Fibroblast of skin of left quadriceps (primary cell): ENCODE results near the gene CCT6A.
"Not testable (repeated sequence)": the region's sequence is repeated elsewhere in the genome, so short reads cannot be mapped to it uniquely, and the experiment has no call there.

Experiments
- DNase-seq, 2 experiments: peaks; one replicate each; pipeline ENCODE4 v3.0.0-alpha.2; 2013; ENCODE audit warnings: low read depth in 2 of 2

Gene CCT6A

DNA sequence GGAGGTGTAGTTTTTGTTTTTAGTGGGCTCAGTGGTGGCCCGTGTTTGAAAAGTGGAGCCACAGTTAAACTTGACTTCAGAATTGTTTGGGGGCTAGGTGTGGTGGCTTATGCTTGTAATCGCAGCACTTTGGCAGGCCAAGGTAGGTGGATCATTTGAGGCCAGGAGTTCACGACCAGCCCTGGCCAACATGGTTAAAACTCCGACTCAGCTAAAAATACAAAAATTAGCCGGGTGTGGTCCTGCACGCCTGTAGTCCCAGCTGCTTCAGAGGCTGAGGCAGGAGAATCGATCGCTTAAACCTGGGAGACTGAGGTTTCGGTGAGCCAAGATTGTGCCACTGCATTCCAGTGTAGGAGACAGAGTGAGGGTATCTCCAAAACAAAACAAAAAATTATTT lies 1.8 kb downstream of the CCT6A start:
- no peak for DNase-seq

DNA sequence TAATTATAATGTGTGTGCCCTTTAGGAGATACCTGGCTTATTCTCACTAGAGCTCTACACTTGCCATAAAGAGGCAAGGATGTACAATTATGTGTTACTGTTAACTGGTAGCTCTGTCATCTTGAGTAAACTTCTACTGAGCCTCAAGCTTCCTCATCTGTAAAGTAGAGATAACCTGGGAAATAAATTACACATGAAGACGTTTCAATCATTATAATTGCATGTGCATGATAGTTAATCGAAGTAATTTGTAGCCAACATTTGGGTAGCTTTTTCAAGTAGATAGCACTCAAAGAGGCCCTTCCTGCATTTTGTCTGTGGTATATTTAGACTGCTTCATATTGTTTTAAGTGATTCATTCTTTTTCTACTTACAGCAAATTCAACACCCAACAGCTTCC lies 2.4 kb downstream of the CCT6A start:
- DNase-seq, result no peak

DNA sequence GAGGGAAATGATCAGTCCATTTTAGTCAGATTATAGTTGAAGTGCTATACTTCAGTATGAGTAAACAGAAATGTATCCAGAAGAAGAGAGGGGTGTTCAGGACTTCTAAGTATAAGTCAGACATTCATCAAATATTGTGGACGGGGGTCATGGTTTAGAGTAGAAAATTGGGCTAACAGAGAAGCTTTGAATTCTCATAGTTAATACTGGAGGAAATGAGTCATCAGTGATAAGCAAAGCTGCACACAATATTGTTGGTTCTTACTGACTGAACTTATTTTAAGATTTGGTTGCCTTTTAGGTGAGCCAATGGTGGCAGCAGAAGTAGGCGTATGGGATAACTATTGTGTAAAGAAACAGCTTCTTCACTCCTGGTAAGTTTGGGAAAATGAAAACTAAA lies 10.8 kb downstream of the CCT6A start:
- DNase-seq, result no peak

DNA sequence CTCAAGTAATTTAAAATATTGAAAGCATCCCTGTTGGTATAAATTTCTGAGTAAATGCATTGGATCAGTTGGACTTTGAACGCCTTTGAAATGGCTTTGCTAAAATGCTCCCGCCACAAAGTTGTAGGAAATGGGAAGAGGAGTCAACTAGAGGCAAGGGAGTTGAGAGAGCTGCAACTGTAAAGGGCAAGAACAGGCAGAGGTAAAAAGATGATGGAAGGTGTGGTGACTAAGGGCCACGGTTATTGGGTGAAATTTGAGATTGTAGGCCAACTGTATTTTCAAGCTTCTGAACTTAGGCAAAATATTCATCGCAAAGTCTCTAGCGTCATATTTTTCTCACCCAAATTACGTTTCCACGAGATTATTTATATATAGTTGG lies 11.9 kb downstream of the CCT6A start:
- DNase-seq, result no peak

DNA sequence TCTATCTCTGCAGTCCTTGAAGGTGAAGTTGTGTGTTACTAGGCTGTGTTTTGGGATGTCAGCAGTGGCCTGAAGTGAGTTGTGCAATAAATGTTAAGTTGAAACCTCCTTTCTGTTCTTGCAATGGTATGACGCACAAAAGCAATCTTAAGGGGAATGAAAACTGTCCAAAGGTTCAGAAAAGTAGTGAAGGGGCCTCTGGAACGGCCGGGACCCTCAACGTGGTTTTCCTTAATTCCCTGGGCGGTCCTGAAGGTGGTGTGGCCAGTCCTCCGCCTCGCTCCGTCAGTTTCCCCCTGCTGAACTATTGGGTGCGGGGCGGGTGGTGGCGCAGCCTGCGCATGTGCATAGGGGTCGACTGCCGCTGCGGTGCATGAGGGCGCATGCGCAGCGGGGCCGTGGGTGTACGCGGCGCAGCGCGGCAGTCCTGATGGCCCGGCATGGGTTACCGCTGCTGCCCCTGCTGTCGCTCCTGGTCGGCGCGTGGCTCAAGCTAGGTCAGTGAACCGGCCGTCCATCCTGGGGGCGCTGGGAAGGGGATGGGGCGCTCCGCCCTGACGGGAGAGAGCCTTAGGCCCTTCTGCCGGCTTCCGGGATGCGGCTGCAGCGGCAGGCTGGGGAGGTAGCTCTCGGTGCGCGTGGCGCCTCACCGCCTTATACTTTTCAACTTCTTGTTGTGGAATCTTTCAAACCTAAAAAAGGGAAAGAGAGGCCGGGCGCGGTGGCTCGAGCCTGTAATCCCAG lies 12.5 kb downstream of the CCT6A start, which contains the start of gene SUMF2:
Gene SUMF2, plus strand, starts transcription at position 405 of the 744 bp plus-strand sequence. Its CDS starts 26 bp downstream, at position 431.
- peak; percentile 65 to 66 for DNase-seq

DNA sequence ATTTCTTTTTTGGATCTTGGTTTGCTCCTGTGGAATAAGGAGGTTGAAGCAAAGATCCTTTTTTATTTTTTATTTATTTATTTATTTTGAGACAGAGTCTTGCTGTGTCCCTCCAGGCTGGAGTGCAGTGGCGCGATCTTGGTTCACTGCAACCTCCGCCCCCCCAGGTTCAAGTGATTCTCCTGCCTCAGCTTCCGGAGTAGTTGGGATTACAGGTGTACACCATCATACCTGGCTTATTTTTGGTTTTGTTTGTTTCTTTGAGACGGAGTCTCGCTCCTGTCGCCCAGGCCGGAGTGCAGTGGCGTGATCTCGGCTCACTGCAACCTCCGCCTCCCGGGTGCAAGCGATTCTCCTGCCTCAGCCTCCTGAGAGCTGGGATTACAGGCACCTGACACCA lies 14.8 kb downstream of the CCT6A start:
- DNase-seq, result not testable (repeated sequence)

DNA sequence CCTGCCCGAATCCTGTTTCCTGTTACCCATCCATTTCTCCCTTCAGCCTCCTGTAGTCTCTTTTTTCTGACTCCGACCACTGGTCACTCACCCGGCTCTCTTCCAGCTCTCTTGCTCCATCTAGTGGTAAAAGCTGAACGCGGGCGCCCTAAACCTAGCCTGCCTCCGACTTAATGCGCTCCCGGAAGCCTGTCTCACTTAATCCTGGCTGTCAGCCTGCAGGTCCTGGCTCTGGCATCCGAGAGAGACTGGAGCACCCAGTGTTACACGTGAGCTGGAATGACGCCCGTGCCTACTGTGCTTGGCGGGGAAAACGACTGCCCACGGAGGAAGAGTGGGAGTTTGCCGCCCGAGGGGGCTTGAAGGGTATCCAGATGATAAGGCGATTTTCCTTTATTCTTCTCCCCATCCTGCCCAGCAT lies 22.8 kb downstream of the CCT6A start:
- peak; percentile 49 to 51 for DNase-seq

DNA sequence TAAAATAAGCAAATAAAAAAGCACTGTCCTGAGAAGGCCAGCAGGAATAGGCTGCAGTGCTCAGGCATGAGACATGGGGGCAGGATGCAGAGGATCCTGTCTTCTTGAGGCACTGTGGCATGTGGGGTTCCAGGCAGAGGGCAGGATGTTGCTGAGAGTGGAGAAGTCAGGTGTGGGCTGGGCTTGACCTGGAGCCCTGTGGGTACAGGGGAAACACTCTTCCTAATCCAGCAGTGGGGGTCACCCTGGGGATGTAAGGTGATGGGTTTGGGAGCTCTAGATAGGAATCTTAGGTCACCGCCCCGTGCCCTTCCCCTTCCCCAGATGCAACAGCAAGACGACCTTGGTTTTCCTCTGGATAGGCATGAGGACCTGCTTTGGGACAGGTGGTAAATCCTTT lies 26.1 kb downstream of the CCT6A start:
- no peak for DNase-seq

DNA sequence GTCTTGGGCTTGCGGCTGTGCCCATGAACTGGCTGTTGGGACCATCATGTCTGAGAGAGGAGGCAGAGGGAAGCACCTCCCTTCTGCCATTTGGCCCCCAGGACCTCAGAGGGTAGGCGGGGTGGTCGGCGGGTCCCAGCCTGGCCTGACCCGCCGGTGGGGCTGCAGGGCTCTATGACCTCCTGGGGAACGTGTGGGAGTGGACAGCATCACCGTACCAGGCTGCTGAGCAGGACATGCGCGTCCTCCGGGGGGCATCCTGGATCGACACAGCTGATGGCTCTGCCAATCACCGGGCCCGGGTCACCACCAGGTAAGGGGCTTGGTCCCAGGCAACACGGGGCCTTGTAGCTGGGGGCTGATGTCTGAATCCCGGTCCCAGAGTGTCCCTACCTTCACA lies 26.6 kb downstream of the CCT6A start:
- no peak for DNase-seq

DNA sequence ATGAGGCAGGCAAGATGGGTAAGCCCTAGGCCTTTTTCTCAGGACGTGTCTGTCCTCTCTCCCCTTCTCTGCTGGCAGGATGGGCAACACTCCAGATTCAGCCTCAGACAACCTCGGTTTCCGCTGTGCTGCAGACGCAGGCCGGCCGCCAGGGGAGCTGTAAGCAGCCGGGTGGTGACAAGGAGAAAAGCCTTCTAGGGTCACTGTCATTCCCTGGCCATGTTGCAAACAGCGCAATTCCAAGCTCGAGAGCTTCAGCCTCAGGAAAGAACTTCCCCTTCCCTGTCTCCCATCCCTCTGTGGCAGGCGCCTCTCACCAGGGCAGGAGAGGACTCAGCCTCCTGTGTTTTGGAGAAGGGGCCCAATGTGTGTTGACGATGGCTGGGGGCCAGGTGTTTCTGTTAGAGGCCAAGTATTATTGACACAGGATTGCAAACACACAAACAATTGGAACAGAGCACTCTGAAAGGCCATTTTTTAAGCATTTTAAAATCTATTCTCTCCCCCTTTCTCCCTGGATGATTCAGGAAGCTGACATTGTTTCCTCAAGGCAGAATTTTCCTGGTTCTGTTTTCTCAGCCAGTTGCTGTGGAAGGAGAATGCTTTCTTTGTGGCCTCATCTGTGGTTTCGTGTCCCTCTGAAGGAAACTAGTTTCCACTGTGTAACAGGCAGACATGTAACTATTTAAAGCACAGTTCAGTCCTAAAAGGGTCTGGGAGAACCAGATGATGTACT lies 28.1 kb downstream of the CCT6A start:
- no peak for DNase-seq

DNA sequence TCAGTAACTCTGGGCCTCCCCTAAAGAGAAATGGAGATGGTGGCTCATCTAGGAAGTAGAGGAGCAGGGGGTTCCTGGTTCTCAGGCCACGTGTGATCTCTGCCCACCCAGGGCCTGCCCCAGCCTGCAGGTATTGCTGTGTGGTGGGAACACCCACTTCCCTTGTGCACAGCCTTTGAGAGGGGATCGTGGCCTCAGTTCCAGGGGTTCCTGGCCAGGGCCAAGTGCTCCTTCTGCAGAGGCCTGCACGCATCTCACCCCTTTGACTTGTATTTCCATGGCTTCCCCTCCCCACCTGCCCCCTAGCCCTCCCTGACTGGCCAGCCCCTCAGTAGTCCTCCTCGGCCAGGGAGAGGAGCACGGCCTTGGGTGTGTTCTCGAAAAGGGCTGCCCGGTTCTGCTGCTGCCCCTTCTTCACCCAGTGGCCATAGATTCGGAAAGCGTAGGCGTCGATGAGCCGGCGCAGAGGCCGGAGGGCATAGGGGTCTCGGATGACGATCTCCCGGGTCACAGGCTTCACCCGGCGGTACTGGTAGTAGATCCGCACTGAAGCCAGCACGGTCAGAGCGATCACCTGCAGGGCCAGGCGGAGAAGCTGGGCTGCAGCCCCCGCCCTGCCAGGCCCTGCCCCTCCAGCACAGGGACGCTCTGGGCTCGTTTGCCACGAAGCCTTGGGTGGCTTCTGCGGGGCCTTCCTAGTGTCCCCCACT lies 29.3 kb downstream of the CCT6A start:
- not testable (repeated sequence) for DNase-seq

DNA sequence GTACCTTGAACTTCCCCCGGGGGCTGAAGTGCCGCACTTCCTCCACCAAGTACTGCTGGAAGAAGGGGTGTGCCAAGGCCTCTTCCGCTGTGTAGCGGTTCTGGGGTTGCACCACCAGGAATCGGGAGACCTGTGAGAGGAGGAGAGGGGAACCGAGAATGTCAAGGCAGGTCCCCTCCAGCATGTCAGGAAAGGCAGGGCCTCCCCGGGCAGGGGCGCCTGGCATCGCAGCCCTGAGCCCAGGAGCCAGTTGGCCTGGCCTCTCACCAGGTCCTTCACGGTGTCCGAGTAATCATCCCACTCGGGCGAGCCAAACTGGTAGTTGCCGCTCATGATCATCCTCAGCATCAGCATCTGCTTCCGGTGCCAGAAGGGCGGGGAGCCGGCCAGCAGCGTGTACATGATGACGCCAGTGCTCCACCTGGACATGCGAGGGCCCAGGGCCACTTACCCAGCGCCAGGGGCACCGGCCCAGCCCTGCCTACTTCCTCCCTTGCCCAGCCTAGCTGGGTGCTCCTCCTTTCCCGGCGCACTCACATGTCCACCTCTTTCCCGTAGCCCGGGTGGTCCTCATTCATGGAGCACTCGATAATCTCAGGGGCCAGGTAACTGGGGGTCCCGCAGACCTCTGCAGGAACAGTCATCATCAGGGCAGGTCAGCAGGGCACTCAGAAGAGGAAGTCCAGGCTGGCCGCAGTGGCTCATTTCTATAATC lies 30.2 kb downstream of the CCT6A start:
- no peak for DNase-seq

DNA sequence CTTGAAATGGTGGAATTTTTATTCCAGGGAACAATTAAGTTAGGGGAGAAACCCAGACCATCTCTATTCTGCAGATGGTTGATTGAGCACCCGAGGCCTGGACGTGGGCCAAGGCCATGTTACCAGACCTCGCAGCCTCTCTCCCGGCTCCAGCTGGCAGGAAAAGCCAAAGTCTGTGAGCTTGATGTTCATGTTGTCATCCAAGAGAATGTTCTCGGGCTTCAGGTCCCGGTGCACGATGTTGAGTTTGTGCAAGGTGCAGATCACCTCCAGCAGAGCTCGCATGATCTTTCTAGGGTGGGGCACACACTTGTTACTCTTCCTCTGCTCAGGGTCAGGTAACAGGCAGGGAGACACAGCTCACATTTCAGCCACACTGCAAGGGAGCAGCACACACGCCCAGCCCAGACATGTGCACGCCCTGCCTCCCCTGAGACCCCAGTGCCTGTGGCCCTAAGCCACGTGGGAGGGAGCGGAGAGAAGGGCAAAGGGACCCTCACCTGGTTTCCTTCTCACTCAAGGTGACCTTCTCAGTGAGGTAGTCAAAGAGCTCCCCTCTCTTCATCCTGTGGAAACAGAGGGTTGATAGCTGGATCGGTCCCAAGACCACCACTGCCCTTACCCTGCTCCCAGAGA lies 31.7 kb downstream of the CCT6A start:
- no peak for DNase-seq

DNA sequence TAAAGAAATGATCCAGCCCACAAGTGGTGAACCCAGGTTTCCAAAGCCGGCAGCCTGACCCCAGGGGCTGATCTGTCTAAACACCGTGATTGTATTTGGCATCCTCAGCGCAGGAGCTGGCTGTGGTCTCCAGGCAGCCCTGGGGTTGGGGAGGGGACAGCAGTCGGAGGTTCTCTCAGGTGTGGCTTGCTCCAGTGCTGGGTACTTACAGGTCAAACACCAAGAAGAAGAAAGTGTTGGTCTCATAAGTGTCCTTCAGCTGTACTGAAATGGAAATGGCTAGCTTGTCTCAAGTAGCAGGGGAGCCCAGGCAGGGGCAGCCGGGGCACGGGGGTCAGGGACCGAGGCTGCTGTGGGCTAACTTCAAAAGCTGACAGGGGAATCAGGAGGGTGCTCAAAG lies 35.2 kb downstream of the CCT6A start:
- no peak for DNase-seq

DNA sequence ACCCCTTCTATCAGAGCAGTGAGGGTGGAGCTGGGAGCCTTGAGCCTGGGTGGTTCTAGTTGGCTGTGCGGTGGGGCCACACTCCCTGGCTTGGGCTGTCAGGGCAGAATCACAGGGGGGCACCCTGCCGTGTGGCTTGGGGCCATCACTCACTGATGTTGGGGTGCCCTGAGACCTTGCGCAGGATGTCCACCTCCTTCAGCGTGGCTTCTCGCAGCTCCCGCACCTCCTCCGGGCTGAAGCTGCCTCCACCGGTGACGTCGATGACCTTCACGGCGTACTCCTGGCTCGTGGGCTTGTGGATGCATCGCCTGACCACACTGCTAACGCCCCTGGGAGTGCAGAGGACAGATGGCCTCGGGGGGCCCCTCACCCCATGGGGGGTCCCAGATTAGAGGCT lies 35.9 kb downstream of the CCT6A start:
- DNase-seq, result no peak

DNA sequence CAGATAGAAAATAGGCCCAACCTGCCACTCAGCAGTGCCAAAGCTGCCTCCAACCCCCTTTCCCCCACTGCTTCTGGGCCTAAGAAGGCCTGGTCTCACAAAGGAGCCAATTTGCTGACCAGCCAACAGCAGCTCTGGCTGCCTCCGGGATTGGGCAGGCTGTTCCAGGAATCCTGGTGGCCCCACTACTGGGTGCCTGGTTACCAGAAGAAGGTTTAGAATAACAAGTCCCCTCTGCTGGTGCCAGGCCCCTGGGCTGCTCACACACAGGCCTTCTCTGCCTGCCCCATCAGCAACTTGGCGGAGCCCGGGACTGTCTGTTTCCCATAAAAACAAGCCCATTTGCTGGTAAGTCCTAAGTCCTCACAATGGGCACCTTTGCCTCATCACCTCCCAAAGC lies 40.0 kb downstream of the CCT6A start:
- no peak for DNase-seq

DNA sequence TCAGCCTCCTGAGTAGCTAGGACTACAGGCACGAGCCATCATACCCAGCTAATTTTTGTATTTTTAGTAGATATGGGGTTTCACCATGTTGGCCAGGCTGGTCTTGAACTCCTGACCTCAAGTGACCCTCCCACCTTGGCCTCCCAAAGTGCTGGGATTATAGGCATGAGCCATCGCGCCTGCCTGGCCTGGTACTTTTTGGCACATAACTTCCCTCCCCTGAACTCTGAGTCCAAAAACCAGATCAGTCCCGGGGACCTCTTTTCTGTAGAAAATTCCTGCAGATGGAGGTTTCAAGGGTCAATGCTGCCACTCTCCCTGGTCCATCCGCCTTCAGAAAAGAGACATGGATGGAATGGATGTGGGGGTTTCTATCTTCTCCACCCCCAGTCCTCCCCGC lies 40.8 kb downstream of the CCT6A start:
- not testable (repeated sequence) for DNase-seq

DNA sequence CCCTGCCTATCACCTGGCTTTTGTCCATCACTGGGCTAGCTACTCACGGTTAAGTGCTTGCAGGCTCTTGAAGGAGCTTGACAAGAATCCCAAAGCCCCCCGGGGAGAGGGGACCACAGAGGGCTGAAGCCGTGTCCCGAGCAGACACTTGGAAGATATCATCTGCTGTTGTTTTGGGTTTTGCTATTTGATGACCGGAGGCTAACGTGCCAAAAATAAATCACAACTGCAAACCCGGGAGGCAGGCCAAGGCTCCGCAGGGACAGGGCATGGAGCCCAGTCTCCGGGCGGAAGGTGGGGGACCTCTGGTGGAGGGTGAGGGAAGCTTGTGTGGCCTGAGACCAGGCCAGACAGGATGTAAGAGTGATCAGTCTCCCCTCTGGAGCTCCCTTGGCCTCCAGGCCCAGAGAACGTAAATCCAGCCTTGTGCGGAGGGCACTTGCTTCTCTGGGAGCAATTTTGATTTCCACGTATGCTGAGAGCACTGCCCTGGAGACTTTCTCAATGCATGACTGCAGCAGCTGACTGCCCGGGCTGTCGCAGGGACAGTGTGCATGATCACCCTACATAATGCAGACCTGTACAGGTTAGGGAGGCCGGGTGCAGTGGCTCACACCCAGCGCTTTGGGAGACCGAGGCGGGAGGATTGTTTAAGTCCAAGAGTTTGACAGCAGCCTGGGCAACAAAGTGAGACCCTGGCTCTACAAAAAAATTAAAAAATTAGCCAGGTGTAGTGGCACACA lies 41.4 kb downstream of the CCT6A start, which contains the start of gene PHKG1:
Gene PHKG1, minus strand, starts transcription at position 164 of the 743 bp plus-strand sequence. CDS start 4,011 bp downstream, outside the sequence.
- peak; percentile 32 to 42 for DNase-seq

DNA sequence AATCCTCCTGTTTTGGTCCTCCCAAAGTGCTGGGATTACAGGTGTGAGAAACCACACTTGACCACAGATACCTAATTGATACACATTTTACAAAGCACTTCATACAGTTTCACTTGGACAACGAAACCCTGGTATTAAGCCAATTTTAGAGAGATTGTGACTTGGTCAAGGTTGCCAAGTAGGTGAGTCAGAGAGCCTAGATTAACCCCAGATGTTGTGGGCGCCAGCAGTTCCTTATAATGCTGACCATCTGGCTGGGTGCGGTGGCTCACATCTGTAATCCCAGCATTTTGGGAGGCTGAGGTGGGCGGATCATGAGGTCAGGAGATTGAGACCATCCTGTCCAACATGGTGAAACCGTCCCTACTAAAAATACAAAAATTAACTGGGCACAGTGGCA lies 46.1 kb downstream of the CCT6A start:
- peak; percentile 79 to 80 for DNase-seq

DNA sequence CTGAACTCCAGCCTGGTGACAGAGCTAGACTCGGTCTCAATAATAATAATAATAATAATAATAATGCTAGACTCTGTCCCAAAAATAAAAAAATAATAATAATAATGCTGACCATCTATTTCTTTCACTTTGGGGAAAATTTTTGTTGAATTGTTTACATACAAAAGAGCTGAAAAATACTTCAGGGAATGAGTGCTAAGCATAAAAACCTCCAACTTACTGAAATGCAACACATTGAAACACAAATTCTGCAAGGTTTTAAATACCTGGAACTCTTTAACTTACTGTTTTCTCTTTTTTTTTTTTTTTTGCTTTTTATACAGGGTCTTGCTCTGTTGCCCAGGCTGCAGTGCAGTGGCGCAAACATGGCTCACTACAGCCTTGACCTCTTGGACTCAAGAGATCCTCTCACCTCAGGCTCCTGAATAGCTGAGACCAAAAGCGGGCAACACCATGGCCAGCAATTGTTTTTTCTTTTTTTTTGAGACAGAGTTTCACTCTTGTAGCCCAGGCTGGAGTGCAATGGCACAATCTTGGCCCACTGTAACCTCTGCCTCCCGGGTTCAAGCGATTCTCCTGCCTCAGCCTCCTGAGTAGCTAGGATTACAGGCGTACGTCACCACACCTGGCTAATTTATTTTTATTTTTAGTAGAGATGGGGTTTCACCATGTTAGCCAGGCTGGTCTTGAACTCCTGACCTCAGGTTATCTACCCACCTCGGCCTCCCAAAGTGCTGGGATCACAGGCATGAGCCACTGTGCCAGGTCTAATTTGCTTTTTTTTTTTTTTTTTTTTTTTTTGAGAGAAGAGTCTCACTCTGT lies 46.8 kb downstream of the CCT6A start:
- DNase-seq, result not testable (repeated sequence)
